ENCODE results near the gene FAR2. TPM values are rescaled to one million over a fixed set of nuclear protein-coding genes. Genes with fewer than 3 reads are reported as not detected.

Gene FAR2
- total RNA-seq, 1 donor, result 10.5 TPM

DNA sequence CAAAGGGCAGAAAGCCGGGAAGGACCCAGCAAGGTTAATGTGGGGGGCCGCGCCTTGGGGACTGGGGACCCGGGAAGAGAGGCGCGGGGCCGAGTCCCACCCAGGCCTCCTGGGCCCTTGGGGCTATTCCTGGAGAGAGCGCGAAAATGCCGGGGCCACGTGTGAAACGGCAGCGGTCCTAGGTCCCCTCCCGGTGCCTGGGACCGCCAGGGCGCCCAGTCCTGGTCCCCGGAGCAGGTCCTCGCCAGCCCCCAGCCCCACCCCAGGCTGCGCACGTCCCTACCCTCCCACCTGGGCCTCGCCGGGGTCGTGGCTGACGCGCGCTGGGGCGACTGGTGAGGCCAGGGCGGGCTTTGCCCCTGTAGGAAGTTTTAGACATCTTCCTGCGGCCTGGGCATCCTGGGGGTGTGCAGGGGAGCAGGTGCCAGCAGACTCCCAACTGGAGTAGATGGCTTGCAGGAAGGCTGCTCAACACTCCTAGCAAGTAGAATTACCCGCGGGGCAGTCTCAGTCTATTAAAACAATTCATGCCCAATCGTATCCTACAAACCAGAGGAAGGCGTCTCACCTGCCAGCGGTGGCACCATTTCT lies 708 bp downstream of the FAR2 start:
- Histone ChIP-seq H3K27ac (ENCODE audit: low read depth, low read length) (peak overlapping the region; percentile 71), H3K4me3 (ENCODE audit: insufficient read depth, low read length) (peak overlapping the region; percentile 90), H3K4me1 (ENCODE audit: insufficient read depth, low read length) (peaks cover 6% of the 10 kb centered on the region), H3K79me2 (ENCODE audit: insufficient read depth, low read length) (peaks cover 9% of the 10 kb centered on the region), H2AFZ (ENCODE audit: low read length) (peak overlapping the region; percentile 96), H4K20me1 (ENCODE audit: insufficient read depth, low read length) (no peaks in the 10 kb centered on the region), H3K36me3 (ENCODE audit: insufficient read depth, low read length) (no peaks in the 10 kb centered on the region), H3K9me3 (ENCODE audit: low read depth, low read length) (no peaks in the 10 kb centered on the region), H3K27me3 (ENCODE audit: insufficient read depth, low read length) (no peaks in the 10 kb centered on the region), H3K4me2 (ENCODE audit: insufficient read depth, low read length) (peak overlapping the region; percentile 85)
- no peak for DNase-seq (ENCODE audit: insufficient read length, low spot score, missing footprints)
- TF ChIP-seq CTCF (IDR thresholded peaks at IDR 0.05; ENCODE audit: extremely low read depth, low read depth, low read length), result no peak

- Histone ChIP-seq H3K4me3 (ENCODE audit: insufficient read depth, low read length) (no peak overlapping the region), H3K4me1 (ENCODE audit: insufficient read depth, low read length) (peaks cover 6% of the 10 kb centered on the region), H3K9me3 (ENCODE audit: low read depth, low read length) (no peaks in the 10 kb centered on the region), H3K79me2 (ENCODE audit: insufficient read depth, low read length) (peaks cover 9% of the 10 kb centered on the region), H2AFZ (ENCODE audit: low read length) (no peak overlapping the region), H3K36me3 (ENCODE audit: insufficient read depth, low read length) (no peaks in the 10 kb centered on the region), H3K27me3 (ENCODE audit: insufficient read depth, low read length) (no peaks in the 10 kb centered on the region), H3K4me2 (ENCODE audit: insufficient read depth, low read length) (peak overlapping the region; percentile 85), H4K20me1 (ENCODE audit: insufficient read depth, low read length) (no peaks in the 10 kb centered on the region), H3K27ac (ENCODE audit: low read depth, low read length) (no peak overlapping the region)
- no peak for DNase-seq (ENCODE audit: insufficient read length, low spot score, missing footprints)
- no peak for TF ChIP-seq CTCF (IDR thresholded peaks at IDR 0.05; ENCODE audit: extremely low read depth, low read depth, low read length)
Observed at GRCh38 chr12:29150462-29150861, 1.4 kb downstream of the FAR2 start.

- Histone ChIP-seq H3K4me1 (ENCODE audit: insufficient read depth, low read length) (peaks cover 9% of the 10 kb centered on the region), H3K79me2 (ENCODE audit: insufficient read depth, low read length) (peaks cover 9% of the 10 kb centered on the region), H2AFZ (ENCODE audit: low read length) (no peak overlapping the region), H3K4me3 (ENCODE audit: insufficient read depth, low read length) (no peak overlapping the region), H3K27me3 (ENCODE audit: insufficient read depth, low read length) (no peaks in the 10 kb centered on the region), H3K36me3 (ENCODE audit: insufficient read depth, low read length) (no peaks in the 10 kb centered on the region), H3K27ac (ENCODE audit: low read depth, low read length) (no peak overlapping the region), H4K20me1 (ENCODE audit: insufficient read depth, low read length) (no peaks in the 10 kb centered on the region), H3K4me2 (ENCODE audit: insufficient read depth, low read length) (no peak overlapping the region), H3K9me3 (ENCODE audit: low read depth, low read length) (no peaks in the 10 kb centered on the region)
- no peak for DNase-seq (ENCODE audit: insufficient read length, low spot score, missing footprints)
- TF ChIP-seq CTCF (IDR thresholded peaks at IDR 0.05; ENCODE audit: extremely low read depth, low read depth, low read length), result no peak
Observed at GRCh38 chr12:29152223-29152868, 3.3 kb downstream of the FAR2 start.

DNA sequence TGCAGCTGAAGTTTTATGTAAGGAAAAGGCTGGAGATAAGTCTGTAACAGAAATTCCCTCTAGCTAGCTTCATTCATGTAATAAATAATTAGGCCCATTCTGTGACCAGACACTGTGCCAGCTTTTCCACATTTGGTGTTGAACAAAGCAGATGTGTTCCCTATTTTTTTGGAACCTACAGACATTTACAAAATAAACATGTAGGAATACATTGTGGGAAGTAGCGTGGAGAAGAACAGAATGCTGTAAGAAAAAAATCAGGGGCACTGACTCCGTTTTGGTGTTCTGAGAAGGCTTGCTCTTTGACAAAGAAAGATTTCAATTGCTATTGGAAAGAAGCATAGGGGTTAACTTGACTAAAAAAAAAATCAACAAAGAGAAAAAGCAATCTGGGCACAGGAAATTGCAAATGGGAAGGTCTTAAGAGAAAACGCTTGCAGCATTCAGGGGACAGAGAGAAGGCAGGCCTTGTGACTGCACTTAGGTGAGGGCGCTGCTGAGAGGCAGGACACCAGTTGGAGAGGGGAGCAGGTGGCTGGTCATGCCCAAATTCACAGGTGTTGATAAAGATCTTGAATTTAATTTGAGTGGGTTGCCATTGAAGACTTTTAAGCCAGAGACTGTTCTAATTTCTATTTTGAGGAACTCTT lies 4.0 kb downstream of the FAR2 start:
- Histone ChIP-seq H3K27ac (ENCODE audit: low read depth, low read length) (no peak overlapping the region), H3K36me3 (ENCODE audit: insufficient read depth, low read length) (no peaks in the 10 kb centered on the region), H4K20me1 (ENCODE audit: insufficient read depth, low read length) (no peaks in the 10 kb centered on the region), H3K9me3 (ENCODE audit: low read depth, low read length) (no peaks in the 10 kb centered on the region), H3K4me3 (ENCODE audit: insufficient read depth, low read length) (no peak overlapping the region), H2AFZ (ENCODE audit: low read length) (no peak overlapping the region), H3K27me3 (ENCODE audit: insufficient read depth, low read length) (no peaks in the 10 kb centered on the region), H3K4me2 (ENCODE audit: insufficient read depth, low read length) (no peak overlapping the region), H3K79me2 (ENCODE audit: insufficient read depth, low read length) (peaks cover 9% of the 10 kb centered on the region), H3K4me1 (ENCODE audit: insufficient read depth, low read length) (peaks cover 12% of the 10 kb centered on the region)
- TF ChIP-seq CTCF (IDR thresholded peaks at IDR 0.05; ENCODE audit: extremely low read depth, low read depth, low read length), result no peak
- DNase-seq (ENCODE audit: insufficient read length, low spot score, missing footprints), result no peak
